GM19463 (cell line): Measurements from ENCODE around the gene INO80.
"Not testable (repeated sequence)": the region's sequence is repeated elsewhere in the genome, so short reads cannot be mapped to it uniquely, and the experiment has no call there.

Experiments
- ATAC-seq: cut with Tn5 transposase; IDR thresholded peaks from one replicate; pipeline ENCODE4 v1.9.1; 2021; ENCODE audit warnings: mild to moderate bottlenecking, moderate library complexity; ENCODE audit not compliant: unreplicated experiment

INO80 gene

GRCh38 chr15:41122849-41123248 lies 6.8 kb upstream of the INO80 start:
- ATAC-seq: no peak

- ATAC-seq: no peak
These were observed 5.9 kb upstream of the INO80 start for GRCh38 chr15:41121951-41122350.

GRCh38 chr15:41116962-41117252 lies 827 bp upstream of the INO80 start:
- ATAC-seq: no peak

GRCh38 chr15:41115652-41116115 lies 396 bp downstream of the INO80 start:
- ATAC-seq: peak; percentile 44

GRCh38 chr15:41115161-41115651 lies 874 bp downstream of the INO80 start:
- ATAC-seq: peak; percentile 4

GRCh38 chr15:41106947-41107346 lies 9.1 kb downstream of the INO80 start:
- no peak for ATAC-seq

- ATAC-seq: no peak
These were observed 10.4 kb downstream of the INO80 start for GRCh38 chr15:41105348-41106334.

GRCh38 chr15:41104234-41104633 lies 11.8 kb downstream of the INO80 start:
- no peak for ATAC-seq

GRCh38 chr15:41102854-41103253 lies 13.2 kb downstream of the INO80 start:
- ATAC-seq: no peak

GRCh38 chr15:41096178-41096577 lies 19.9 kb downstream of the INO80 start:
- no peak for ATAC-seq

- no peak for ATAC-seq
These were observed 31.1 kb downstream of the INO80 start for GRCh38 chr15:41085029-41085428.

- ATAC-seq: no peak
These were observed 35.9 kb downstream of the INO80 start for GRCh38 chr15:41080144-41080543.

- ATAC-seq: no peak
These were observed 36.4 kb downstream of the INO80 start for GRCh38 chr15:41079717-41080116.

GRCh38 chr15:41078879-41079278 lies 37.2 kb downstream of the INO80 start:
- ATAC-seq: not testable (repeated sequence)

- ATAC-seq: no peak
These were observed 38.0 kb downstream of the INO80 start for GRCh38 chr15:41078125-41078524.

GRCh38 chr15:41073028-41073427 lies 43.1 kb downstream of the INO80 start:
- no peak for ATAC-seq

- no peak for ATAC-seq
These were observed 44.1 kb downstream of the INO80 start for GRCh38 chr15:41072013-41072412.

- ATAC-seq: no peak
These were observed 49.6 kb downstream of the INO80 start for GRCh38 chr15:41066516-41066915.

GRCh38 chr15:41061667-41062066 lies 54.4 kb downstream of the INO80 start:
- ATAC-seq: no peak

- no peak for ATAC-seq
These were observed 55.6 kb downstream of the INO80 start for GRCh38 chr15:41060505-41060904.

GRCh38 chr15:41056810-41057209 lies 59.3 kb downstream of the INO80 start:
- no peak for ATAC-seq

GRCh38 chr15:41055706-41056105 lies 60.4 kb downstream of the INO80 start:
- no peak for ATAC-seq
